Right atrium auricular region (tissue), 2 donors: ENCODE data around the gene TPST2. TPM values are rescaled to one million over a fixed set of nuclear protein-coding genes. Genes with fewer than 3 reads are reported as not detected.

Source experiments
- DNase-seq: peaks from one replicate; pipeline ENCODE4 v3.0.0-alpha.2; 2019; ENCODE audit warnings: low spot score
- H3K27ac ChIP-seq, 2 donors: fragments of 200-600 bp; sonication (generic); 1 replicate in 1 of 2; 2 replicates in 1 of 2; pipeline ENCODE4 v1.5.1; 2016 to 2019
- H3K27me3 ChIP-seq, 2 donors: fragments of 200-600 bp; sonication (generic); one replicate each; pipeline versions ENCODE4 v1.5.1 to v1.6.0; 2017 to 2019
- H3K36me3 ChIP-seq: fragments of 200-600 bp; sonication (generic); one replicate; pipeline ENCODE4 v1.5.1; 2016
- H3K4me1 ChIP-seq, 2 donors: fragments of 200-600 bp; sonication (generic); one replicate each; pipeline versions ENCODE4 v1.5.1 to v1.6.0; 2017 to 2019
- H3K4me3 ChIP-seq, 2 donors: fragments of 200-600 bp; sonication (generic); 1 replicate in 1 of 2; 2 replicates in 1 of 2; pipeline ENCODE4 v1.5.1; 2017 to 2019; ENCODE audit warnings: mild to moderate bottlenecking in 1 of 2, moderate library complexity in 1 of 2
- H3K9me3 ChIP-seq, 2 donors: fragments of 200-600 bp; sonication (generic); one replicate each; pipeline ENCODE4 v1.5.1; 2019
- CTCF ChIP-seq, 2 donors: fragments of 200-600 bp; sonication (generic); IDR thresholded peaks; one replicate each; pipeline ENCODE4 v1.5.1; 2019; ENCODE audit warnings: antibody characterized with exemption in 2 of 2
- total RNA-seq, 2 donors: library from RNA; depleted of rRNA; stranded (reverse); fragments of >200 nt; gene quantifications; one replicate each; pipeline ENCODE4 v1.1.0, GENCODE V29; 2016

TPST2 gene
- total RNA-seq, 2 donors from 2014 or later = 63.4 to 104 TPM

- Histone ChIP-seq H3K9me3 (no peaks in the 10 kb centered on the region), H3K4me1 (peaks cover 0 to 41% of the 10 kb centered on the region in 2 donors), H3K4me3 (no peak overlapping the region), H3K27me3 (no peaks in the 10 kb centered on the region), H3K27ac (peak overlapping the region in 1 of 2 donors; percentile 10), H3K36me3 (no peaks in the 10 kb centered on the region)
- TF ChIP-seq CTCF (IDR thresholded peaks at IDR 0.05) = no peak
- DNase-seq = no peak
Observed at GRCh38 chr22:26558248-26558895, 31.6 kb downstream of the TPST2 start.

GRCh38 chr22:26556904-26557303, 33.0 kb downstream of the TPST2 start:
- Histone ChIP-seq H3K27ac (peak overlapping the region; percentile 33 to 54), H3K36me3 (no peaks in the 10 kb centered on the region), H3K4me3 (no peak overlapping the region), H3K4me1 (peaks cover 0 to 37% of the 10 kb centered on the region in 2 donors), H3K27me3 (no peaks in the 10 kb centered on the region), H3K9me3 (no peaks in the 10 kb centered on the region)
- no peak for DNase-seq
- no peak for TF ChIP-seq CTCF (IDR thresholded peaks at IDR 0.05)

GRCh38 chr22:26555478-26555877, 34.5 kb downstream of the TPST2 start:
- Histone ChIP-seq H3K27me3 (no peaks in the 10 kb centered on the region), H3K4me1 (peaks cover 0 to 43% of the 10 kb centered on the region in 2 donors), H3K9me3 (no peaks in the 10 kb centered on the region), H3K4me3 (no peak overlapping the region), H3K27ac (peak overlapping the region; percentile 33 to 54), H3K36me3 (no peaks in the 10 kb centered on the region)
- DNase-seq = no peak
- no peak for TF ChIP-seq CTCF (IDR thresholded peaks at IDR 0.05)

- no peaks in the 10 kb centered on the region for H3K9me3 ChIP-seq
- no peak overlapping the region for H3K4me3 ChIP-seq
- peaks cover 0 to 48% of the 10 kb centered on the region in 2 donors for H3K4me1 ChIP-seq
- no peaks in the 10 kb centered on the region for H3K27me3 ChIP-seq
- DNase-seq = no peak
- H3K27ac ChIP-seq = peak overlapping the region; percentile 33 to 54
- no peaks in the 10 kb centered on the region for H3K36me3 ChIP-seq
- no peak for TF ChIP-seq CTCF (IDR thresholded peaks at IDR 0.05)
Observed at GRCh38 chr22:26554956-26555355, 35.0 kb downstream of the TPST2 start.

- no peak overlapping the region for H3K27ac ChIP-seq
- H3K36me3 ChIP-seq = no peaks in the 10 kb centered on the region
- H3K9me3 ChIP-seq = no peaks in the 10 kb centered on the region
- TF ChIP-seq CTCF (IDR thresholded peaks at IDR 0.05) = no peak
- no peak for DNase-seq
- H3K4me1 ChIP-seq = peaks cover 0 to 55% of the 10 kb centered on the region in 2 donors
- H3K4me3 ChIP-seq = no peak overlapping the region
- no peaks in the 10 kb centered on the region for H3K27me3 ChIP-seq
Observed at GRCh38 chr22:26553056-26553752, 36.7 kb downstream of the TPST2 start.
